ENCODE results near the gene MAMDC4. TPM values are rescaled to one million over a fixed set of nuclear protein-coding genes. Genes with fewer than 3 reads are reported as not detected.
"Not testable (repeated sequence)": the region's sequence is repeated elsewhere in the genome, so short reads cannot be mapped to it uniquely, and the experiment has no call there.

Gene MAMDC4
- 2.3 TPM for polyA plus RNA-seq (2012; ENCODE audit: missing spikeins)

- FAIRE-seq (no peak), DNase-seq (ENCODE audit: insufficient read length) (no peak)
- no peak for TF ChIP-seq TAF1 (IDR thresholded peaks at IDR 0.05; ENCODE audit: borderline replicate concordance, low read depth, low read length)
- TF ChIP-seq POLR2AphosphoS5 (IDR thresholded peaks at IDR 0.05; ENCODE audit: low read depth, low read length), result no peak
- TF ChIP-seq POLR2A (IDR thresholded peaks at IDR 0.05; ENCODE audit: low read depth, low read length), result 0 out of 2 replicates have a peak, but pooled peaks have one; percentile 6
Observed at GRCh38 chr9:136851941-136852663, at the start of gene MAMDC4. Gene MAMDC4 (plus strand): TSS chr9:136852346. CDS start chr9:136852417, 71 bp downstream.

GRCh38 chr9:136803009-136803550 lies 49.1 kb upstream of the MAMDC4 start:
- FAIRE-seq; DNase-seq (ENCODE audit: insufficient read length): not testable (repeated sequence)

- DNase-seq (ENCODE audit: insufficient read length), result no peak
- FAIRE-seq, result no peak
Observed at GRCh38 chr9:136803551-136804508, 48.3 kb upstream of the MAMDC4 start.

GRCh38 chr9:136804509-136805206 lies 47.5 kb upstream of the MAMDC4 start:
- FAIRE-seq, result no peak
- TF ChIP-seq TAF1 (IDR thresholded peaks at IDR 0.05; ENCODE audit: borderline replicate concordance, low read depth, low read length), result no peak
- no peak for TF ChIP-seq POLR2AphosphoS5 (IDR thresholded peaks at IDR 0.05; ENCODE audit: low read depth, low read length)
- TF ChIP-seq POLR2A (IDR thresholded peaks at IDR 0.05; ENCODE audit: low read depth, low read length), result no peak
- DNase-seq (ENCODE audit: insufficient read length), result no peak

More at GRCh38 chr9:136803551-136804508, 48.3 kb upstream of the MAMDC4 start:
- no peak for TF ChIP-seq POLR2A (IDR thresholded peaks at IDR 0.05; ENCODE audit: low read depth, low read length)
- TF ChIP-seq POLR2AphosphoS5 (IDR thresholded peaks at IDR 0.05; ENCODE audit: low read depth, low read length), result no peak
- TF ChIP-seq TAF1 (IDR thresholded peaks at IDR 0.05; ENCODE audit: borderline replicate concordance, low read depth, low read length), result no peak

- TF ChIP-seq POLR2A (IDR thresholded peaks at IDR 0.05; ENCODE audit: low read depth, low read length) (no peak), TAF1 (IDR thresholded peaks at IDR 0.05; ENCODE audit: borderline replicate concordance, low read depth, low read length) (no peak)
- FAIRE-seq (no peak), DNase-seq (ENCODE audit: insufficient read length) (no peak)
Observed at GRCh38 chr9:136805207-136805740, 46.9 kb upstream of the MAMDC4 start.

- DNase-seq (ENCODE audit: insufficient read length), result no peak
- no peak for TF ChIP-seq POLR2AphosphoS5 (IDR thresholded peaks at IDR 0.05; ENCODE audit: low read depth, low read length)
- no peak for TF ChIP-seq TAF1 (IDR thresholded peaks at IDR 0.05; ENCODE audit: borderline replicate concordance, low read depth, low read length)
- no peak for TF ChIP-seq POLR2A (IDR thresholded peaks at IDR 0.05; ENCODE audit: low read depth, low read length)
- FAIRE-seq, result no peak
Observed at GRCh38 chr9:136806067-136806466, 46.1 kb upstream of the MAMDC4 start.

- TF ChIP-seq POLR2A (IDR thresholded peaks at IDR 0.05; ENCODE audit: low read depth, low read length) (no peak), POLR2AphosphoS5 (IDR thresholded peaks at IDR 0.05; ENCODE audit: low read depth, low read length) (no peak), TAF1 (IDR thresholded peaks at IDR 0.05; ENCODE audit: borderline replicate concordance, low read depth, low read length) (no peak)
Observed at GRCh38 chr9:136806631-136807201, 45.4 kb upstream of the MAMDC4 start.

GRCh38 chr9:136807281-136808074 lies 44.7 kb upstream of the MAMDC4 start, which contains the start of gene RABL6:
Gene RABL6 (plus strand): TSS chr9:136807948. CDS start chr9:136808197, 249 bp downstream.
- peak; percentile 98 for DNase-seq (ENCODE audit: insufficient read length)
- TF ChIP-seq TAF1 (IDR thresholded peaks at IDR 0.05; ENCODE audit: borderline replicate concordance, low read depth, low read length) (peak; percentile 92), POLR2A (IDR thresholded peaks at IDR 0.05; ENCODE audit: low read depth, low read length) (peak; percentile 93), POLR2AphosphoS5 (IDR thresholded peaks at IDR 0.05; ENCODE audit: low read depth, low read length) (peak; percentile 61)
- peak; percentile 87 for FAIRE-seq

More at GRCh38 chr9:136806631-136807201, 45.4 kb upstream of the MAMDC4 start:
- DNase-seq (ENCODE audit: insufficient read length) (no peak), FAIRE-seq (no peak)

- DNase-seq (ENCODE audit: insufficient read length) (no peak), FAIRE-seq (no peak)
- TF ChIP-seq TAF1 (IDR thresholded peaks at IDR 0.05; ENCODE audit: borderline replicate concordance, low read depth, low read length), result peak; percentile 81
- no peak for TF ChIP-seq POLR2A (IDR thresholded peaks at IDR 0.05; ENCODE audit: low read depth, low read length)
Observed at GRCh38 chr9:136808075-136808805, 43.9 kb upstream of the MAMDC4 start.

Data from GM12892 (cell line).